ENCODE results near the gene PGAM5. TPM values are rescaled to one million over a fixed set of nuclear protein-coding genes. Genes with fewer than 3 reads are reported as not detected.
A peak's percentile ranks its signal among the peaks of the same experiment; 100 is the strongest.
"Not testable (repeated sequence)": the region's sequence is repeated elsewhere in the genome, so short reads cannot be mapped to it uniquely, and the experiment has no call there.

The PGAM5 gene
- polyA plus RNA-seq, 10 donors = 16.4 to 21.8 (median 18.0) TPM

DNA sequence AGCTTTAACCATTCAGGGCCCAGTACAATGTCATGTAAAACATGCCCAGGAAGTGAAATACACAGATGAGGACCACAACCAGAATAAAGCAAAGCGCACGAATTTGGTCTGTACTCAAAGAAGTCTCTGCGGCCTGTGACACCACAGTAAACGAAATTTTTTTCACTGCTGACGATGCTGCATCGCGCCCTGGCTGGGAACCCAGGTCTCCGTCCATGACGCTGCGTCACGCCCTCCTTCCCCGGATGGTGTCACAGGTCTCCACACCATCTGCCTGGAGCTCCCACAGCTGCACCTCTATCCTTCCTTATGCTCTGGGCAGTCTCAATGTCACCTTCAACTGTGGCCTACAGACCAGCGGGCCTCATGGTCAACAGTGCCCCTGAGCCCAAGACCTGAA is 33.2 kb downstream of the PGAM5 start:
- DNase-seq = no peak

GRCh38 chr12:132746613-132747012 is 36.0 kb downstream of the PGAM5 start:
- DNase-seq = no peak

GRCh38 chr12:132747395-132747794 is 36.8 kb downstream of the PGAM5 start:
- no peak for DNase-seq

DNA sequence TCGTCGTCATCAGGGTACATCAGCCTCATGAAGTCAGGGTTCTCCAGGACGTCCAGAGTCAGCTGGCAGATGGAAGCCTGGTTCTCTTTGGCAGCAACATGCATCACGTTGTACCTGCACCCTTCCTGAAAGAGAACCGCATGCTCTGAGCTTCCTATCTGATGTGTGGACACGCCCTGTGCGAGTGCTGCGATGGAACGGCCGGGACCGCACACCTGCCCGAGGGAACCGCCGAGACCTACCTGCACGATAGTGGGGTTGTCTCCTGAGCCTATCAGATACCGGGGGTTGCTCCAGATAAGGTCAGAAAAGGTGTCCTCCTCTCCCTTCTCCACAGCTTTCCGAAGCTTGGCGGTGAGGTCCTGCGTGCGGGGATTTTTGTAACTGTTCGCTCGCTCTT is 37.3 kb downstream of the PGAM5 start:
- no peak for DNase-seq

GRCh38 chr12:132748319-132748718 is 37.7 kb downstream of the PGAM5 start:
- no peak for DNase-seq

- not testable (repeated sequence) for DNase-seq
These were observed 43.0 kb downstream of the PGAM5 start for GRCh38 chr12:132753670-132754069.

- no peak for DNase-seq
These were observed 43.7 kb downstream of the PGAM5 start for GRCh38 chr12:132754160-132754932.

DNA sequence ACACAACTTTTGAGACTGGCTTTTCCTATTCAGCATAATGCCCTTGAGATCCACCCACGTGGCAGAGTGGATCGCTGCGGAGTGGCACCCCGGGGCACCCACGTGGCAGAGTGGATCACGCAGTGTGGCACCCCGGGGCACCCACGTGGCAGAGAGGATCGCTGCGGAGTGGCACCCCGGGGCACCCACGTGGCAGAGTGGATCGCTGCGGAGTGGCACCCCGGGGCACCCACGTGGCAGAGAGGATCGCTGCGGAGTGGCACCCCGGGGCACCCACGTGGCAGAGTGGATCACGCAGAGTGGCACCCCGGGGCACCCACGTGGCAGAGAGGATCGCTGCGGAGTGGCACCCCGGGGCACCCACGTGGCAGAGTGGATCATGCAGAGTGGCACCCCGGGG is 48.2 kb downstream of the PGAM5 start:
- DNase-seq = not testable (repeated sequence)

GRCh38 chr12:132759359-132759758 is 48.7 kb downstream of the PGAM5 start:
- DNase-seq = no peak

DNA sequence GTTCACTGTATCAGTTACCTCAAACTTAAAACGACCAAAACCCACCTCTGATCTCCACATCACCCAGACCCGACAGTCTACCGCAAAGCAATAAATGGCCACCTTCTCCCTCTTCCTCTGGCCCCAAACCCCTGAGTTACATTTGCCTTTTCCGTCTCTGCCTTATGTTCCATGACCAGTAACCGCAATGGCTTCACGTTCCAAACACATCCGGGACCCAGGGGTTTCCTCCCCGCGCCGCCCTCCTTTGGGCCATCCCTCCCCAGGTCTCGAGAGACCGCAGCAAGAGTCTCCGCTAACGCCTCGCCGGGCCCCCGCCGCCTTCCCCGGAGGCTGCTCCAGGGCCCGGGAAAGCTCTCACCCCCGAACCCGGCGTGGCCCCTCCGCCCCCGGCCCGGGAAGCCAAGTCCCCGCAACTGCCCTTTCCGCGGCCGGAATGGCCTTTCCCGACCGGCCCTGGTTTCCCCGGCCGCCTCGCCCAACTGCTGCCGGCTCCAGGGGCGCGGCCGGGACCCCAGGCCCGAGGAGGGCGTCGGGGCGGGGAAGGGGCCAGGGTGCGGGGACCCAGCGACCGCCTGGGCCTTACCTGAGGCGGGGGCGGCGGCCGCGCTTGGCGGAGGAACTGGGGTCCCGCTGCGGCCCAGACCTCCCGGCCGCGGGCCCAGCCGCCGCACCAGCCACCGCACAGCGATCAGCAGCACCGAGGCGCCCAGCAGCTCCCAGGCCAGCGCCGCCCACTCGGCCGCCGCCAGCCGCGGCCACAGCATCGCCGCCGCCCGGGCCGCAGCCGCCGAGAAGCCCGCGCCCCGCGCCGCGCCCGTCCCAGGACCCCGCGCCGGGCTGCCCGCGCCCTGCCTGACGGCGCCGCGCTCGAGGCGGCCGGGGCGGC is 50.6 kb downstream of the PGAM5 start, which contains the start of gene ANKLE2:
Gene ANKLE2, minus strand, starts transcription at position 801 of the 889 bp plus-strand sequence. Its CDS starts 34 bp downstream, at position 767.
- peak in 2 of 3 donors; percentile 31 to 59 for DNase-seq

GRCh38 chr12:132761921-132762583 is 51.4 kb downstream of the PGAM5 start:
- peak; percentile 91 to 96 (median 92) for DNase-seq

DNA sequence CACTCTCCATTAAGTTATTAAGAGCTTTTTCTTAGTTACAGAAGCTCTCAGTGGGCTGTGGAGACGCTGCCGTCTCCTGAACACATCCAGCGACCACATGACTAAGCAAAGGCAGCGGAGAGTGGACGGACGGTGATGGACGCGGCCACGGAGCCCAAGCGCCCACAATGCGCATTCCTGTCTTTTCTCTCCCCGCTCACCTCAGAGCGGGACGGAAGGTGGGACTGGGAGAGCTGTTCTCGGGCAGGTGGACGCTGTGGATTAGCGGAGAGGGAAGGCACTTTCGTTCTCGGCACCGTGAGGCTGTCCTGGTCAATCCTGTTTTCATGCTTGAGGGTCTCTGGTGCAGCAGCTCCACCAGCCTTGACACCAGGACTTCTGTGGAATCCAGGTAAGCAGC is 53.6 kb downstream of the PGAM5 start:
- DNase-seq = no peak

DNA sequence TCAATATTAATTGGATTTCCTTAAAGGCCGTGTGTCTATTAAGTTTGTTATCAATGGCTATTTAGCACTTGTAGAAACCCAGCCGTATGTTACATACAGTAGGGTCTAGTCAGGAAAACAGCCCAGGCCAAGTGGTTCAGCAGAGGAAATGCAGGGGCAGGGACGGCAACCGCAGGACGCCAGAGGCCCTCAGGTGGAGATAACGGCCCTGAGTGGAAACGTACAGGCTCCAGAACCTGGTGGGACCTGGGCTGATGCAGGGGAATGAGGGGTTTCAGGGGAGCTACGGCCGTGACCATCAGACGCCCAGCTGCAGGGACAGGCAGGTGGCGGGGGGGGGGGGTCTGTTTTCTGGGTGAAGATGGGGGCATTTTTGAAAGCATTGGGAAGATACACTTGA is 54.7 kb downstream of the PGAM5 start:
- DNase-seq = no peak

- peak; percentile 34 to 52 (median 42) for DNase-seq
These were observed 55.9 kb downstream of the PGAM5 start for GRCh38 chr12:132766380-132767085.

DNA sequence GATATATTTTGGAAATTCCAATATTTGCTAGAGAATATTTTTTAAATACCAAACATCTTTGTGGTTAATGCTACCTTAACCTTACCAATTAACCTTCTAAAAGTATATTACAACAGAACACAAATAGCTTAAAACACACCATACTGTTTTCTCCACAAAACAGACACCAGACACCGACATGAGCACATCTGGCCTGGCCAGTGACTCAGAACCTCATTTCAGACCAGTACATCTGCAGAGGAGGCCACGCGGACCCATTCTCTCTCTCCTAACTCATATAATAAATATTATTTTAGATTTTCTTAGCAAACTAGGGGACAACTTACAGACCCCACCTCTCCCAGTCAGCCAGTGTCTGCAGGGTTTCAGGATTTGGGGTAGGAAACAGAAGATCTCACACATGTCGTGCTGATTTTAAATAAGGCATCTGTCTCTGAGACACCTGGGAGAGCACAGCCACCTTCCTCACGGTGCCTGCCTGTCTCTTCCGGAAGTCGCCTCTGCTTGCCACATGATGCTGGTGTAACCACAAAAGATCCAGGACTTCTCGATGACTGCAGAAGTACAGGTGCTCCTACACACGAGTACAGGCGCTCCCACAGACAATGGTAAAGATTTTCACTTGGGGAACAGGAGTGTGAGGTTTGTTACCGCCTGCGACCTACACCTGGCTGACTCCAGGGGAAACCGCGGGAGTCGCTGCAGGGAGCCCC is 60.6 kb downstream of the PGAM5 start:
- no peak for DNase-seq

Other genes starting within 250 kb of the PGAM5 start
- gene FBRSL1, start 220.7 kb upstream of the PGAM5 start, polyA plus RNA-seq (ENCODE audit: insufficient read length in 10 of 10) = 10 to 100 TPM; 28.2 to 49.8 (median 41.7) TPM
- gene LRCOL1, start 100.3 kb upstream of the PGAM5 start, polyA plus RNA-seq (ENCODE audit: insufficient read length in 10 of 10) = under 1 TPM in 6 of 10 donors, not detected in 4; 0.14 to 0.60 (median 0.20) TPM
- gene P2RX2, start 92.1 kb upstream of the PGAM5 start, polyA plus RNA-seq (ENCODE audit: insufficient read length in 10 of 10) = under 1 TPM in 2 of 10 donors, not detected in 8; 0.07 to 0.24 TPM
- 10 to 100 TPM; 21.1 to 45.3 (median 29.5) TPM for gene POLE, start 23.5 kb upstream of the PGAM5 start, polyA plus RNA-seq (ENCODE audit: insufficient read length in 10 of 10)
- 10 to 100 TPM; 15.7 to 27.4 (median 19.6) TPM for gene PXMP2, start 23.3 kb upstream of the PGAM5 start, polyA plus RNA-seq (ENCODE audit: insufficient read length in 10 of 10)
- gene ANKLE2, start 51.0 kb downstream of the PGAM5 start, polyA plus RNA-seq (ENCODE audit: insufficient read length in 10 of 10) = 10 to 100 TPM; 31.9 to 58.8 (median 42.7) TPM
- 10 to 100 TPM; 33.7 to 46.8 (median 43.1) TPM for gene GOLGA3, start 118.0 kb downstream of the PGAM5 start, polyA plus RNA-seq (ENCODE audit: insufficient read length in 10 of 10)
- 10 to 100 TPM; 14.2 to 21.9 (median 17.8) TPM for gene CHFR, start 176.8 kb downstream of the PGAM5 start, polyA plus RNA-seq (ENCODE audit: insufficient read length in 10 of 10)
- 10 to 100 TPM in 8 of 10 donors, 1 to 10 TPM in 2; 8.9 to 18.7 (median 12.5) TPM for gene ZNF605, start 245.5 kb downstream of the PGAM5 start, polyA plus RNA-seq (ENCODE audit: insufficient read length in 10 of 10)

Measured in muscle of back (tissue), 11 donors.